ENCODE results near the gene PPIG.
"Not testable (repeated sequence)": the region's sequence is repeated elsewhere in the genome, so short reads cannot be mapped to it uniquely, and the experiment has no call there.

Gene PPIG

GRCh38 chr2:169664978-169665930, 81.1 kb downstream of the PPIG start:
- no peak for DNase-seq (ENCODE audit: low spot score)

DNA sequence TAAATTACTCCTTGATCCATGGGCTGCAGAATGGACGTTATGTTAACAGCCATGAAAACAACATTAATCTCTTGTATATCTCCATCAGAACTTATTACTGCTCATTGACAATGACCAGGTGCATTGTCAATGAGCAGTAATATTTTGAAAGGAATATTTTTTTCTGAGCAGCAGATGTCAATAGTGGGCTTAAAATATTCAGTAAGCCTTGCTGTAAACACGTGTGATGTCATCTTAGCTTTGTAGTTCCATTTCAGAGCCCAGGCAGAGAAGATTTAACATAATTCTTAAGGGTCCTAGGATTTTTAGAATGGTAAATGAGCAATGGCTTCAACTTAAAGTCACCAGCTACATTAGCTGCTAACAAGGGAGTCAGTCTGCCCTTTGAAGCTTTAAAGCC, 83.4 kb downstream of the PPIG start:
- no peak for DNase-seq (ENCODE audit: low spot score)

DNA sequence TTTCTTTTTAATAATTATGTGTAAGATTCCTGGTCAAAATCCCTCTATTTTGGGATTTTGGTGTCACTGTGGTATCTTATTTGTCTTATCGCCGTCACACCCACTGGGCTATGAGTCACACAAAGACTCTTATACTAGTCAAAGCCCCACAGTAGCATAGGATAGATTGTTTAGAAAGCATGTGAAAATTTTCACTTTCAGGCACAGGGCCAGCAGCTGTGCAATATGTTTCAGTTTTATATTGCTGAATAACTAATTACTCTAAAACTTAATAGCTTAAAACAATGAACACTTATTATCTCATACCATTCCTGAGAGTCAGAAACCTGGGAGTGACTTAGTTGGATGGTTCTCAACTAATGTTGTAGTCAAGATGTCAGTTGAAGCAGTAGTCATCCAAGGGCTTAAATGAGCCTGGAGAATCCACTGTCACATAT, 86.1 kb downstream of the PPIG start:
- no peak for DNase-seq (ENCODE audit: low spot score)

GRCh38 chr2:169670937-169671336, 86.8 kb downstream of the PPIG start:
- DNase-seq (ENCODE audit: low spot score) = no peak

DNA sequence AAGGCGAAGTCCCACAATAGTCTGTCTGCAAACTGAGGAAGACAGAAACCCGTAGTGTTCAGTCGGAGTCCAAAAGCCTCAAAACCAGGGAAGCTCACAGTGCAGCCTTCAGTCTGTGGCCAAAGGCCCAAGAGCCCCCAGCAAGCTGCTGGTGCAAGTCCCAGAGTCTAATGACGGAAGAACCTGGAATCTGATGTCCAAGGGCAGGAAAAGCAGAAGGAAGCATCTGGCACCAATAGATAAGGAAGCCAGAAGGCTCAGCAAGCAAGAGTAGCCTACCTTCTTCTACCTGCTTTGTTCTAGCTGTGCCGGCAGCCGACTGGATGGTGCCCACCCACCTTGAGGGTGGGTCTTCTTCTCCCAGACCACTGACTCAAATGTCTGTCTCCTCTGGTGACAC, 88.3 kb downstream of the PPIG start:
- DNase-seq (ENCODE audit: low spot score) = no peak

DNA sequence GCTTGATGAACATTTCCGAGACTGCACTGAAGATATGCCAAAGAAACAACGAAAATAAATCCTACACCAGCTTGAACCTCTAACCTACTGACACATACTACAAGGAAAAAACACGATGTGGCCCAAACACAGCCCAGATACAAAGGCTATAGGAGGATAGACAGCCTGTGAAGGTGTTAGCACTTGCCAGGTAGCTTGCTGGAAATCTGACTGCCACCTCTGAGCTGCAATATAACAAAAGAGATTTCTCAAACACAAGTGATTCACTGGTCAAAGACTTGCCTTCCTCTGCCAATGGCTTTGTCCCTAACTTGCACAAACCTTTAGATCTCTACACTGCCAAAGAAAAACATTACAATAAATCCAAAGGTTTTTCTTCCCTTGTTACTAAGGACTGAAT, 89.0 kb downstream of the PPIG start:
- DNase-seq (ENCODE audit: low spot score) = no peak

- DNase-seq (ENCODE audit: low spot score) = no peak
Observed at GRCh38 chr2:169673921-169674320, 89.8 kb downstream of the PPIG start.

GRCh38 chr2:169676357-169676756, 92.2 kb downstream of the PPIG start:
- no peak for DNase-seq (ENCODE audit: low spot score)

DNA sequence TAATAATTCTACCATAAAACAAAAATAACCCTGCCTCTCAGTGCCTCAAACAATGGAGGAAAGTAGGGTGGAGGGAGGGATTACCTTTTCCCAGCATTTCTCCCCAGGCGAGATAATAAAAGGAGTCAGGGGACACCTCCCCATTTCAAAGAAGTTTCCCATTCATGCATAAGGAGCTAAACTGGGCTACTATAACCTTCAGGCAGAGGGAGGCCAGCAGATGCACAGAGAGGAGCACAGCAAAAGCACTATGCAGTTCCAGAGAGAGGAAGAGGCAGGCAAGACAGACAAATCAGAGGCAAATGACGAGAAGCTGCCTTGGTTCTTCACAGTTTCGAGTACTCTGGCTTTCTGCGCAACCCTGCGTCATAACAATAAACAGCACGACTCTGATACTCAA, 92.7 kb downstream of the PPIG start:
- DNase-seq (ENCODE audit: low spot score) = no peak

DNA sequence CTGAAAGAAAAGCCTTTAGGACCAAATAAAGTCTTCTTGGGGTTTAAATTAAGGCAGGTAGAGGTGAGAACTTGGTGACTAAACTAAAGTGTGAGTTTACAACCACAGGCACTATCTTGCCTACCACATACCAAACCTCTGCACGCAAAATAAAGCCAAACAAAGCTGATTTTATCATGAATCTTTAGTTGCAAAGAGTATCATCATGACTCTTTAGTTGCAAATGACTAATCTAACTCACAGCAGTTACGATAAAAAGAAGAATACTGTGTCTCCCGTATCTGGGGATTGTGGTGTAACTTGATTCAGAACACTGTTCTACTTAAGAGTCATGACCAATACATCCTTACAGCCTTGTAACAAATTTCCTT, 98.9 kb downstream of the PPIG start:
- DNase-seq (ENCODE audit: low spot score) = no peak

DNA sequence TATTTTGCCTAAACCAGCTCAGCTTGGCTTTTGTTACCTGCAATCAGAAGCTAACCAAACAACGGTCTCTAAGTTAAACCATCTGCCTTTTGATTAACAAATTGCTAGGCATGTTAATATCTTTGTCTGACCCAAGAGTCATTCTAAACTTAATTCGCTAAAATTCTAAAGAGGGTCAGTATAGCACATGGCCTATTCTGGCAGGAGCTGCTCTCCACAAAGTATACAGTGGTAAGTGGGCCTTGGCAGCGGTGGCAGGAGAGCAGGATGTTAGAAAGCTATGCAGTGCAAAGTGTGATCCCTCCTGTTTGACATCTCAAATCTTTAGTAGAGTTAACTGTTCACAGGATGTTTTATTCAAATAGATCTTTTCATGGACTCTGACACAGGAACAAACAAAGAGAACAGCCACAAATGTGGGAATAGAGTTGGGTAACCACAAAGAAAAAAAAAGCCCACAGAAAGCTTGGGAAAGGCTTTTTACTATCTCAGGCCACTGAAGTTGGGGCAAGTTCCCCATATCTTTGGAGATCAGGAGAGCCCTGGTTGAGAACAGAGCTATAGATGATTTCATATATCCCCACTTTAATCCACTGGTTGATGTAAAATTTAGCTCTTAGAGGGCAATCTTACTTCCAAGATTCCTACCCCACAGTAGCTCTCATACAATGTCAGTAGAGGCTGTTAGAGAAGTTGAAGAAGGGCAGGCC, 99.4 kb downstream of the PPIG start:
- no peak for DNase-seq (ENCODE audit: low spot score)

- no peak for DNase-seq (ENCODE audit: low spot score)
Observed at GRCh38 chr2:169684135-169684565, 100.0 kb downstream of the PPIG start.

GRCh38 chr2:169684712-169685111, 100.6 kb downstream of the PPIG start:
- not testable (repeated sequence) for DNase-seq (ENCODE audit: low spot score)

GRCh38 chr2:169686825-169687224, 102.7 kb downstream of the PPIG start:
- DNase-seq (ENCODE audit: low spot score) = not testable (repeated sequence)

DNA sequence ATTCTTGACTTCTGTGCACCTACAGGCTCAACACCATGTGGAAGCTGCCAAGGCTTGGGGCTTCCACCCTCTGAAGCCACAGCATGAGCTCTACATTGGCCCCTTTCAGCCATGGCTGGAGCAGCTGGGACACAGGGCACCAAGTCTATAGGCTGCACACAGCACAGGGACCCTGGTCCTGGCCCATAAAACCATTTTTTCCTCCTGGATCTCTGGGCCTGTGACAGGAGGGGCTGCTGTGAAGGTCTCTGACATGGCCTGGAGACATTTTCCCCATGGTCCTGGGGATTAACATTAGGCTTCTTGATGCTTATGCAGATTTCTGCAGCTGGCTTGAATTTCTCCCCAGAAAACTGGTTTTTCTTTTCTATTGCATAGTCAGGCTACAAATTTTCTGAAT, 103.8 kb downstream of the PPIG start:
- DNase-seq (ENCODE audit: low spot score) = not testable (repeated sequence)

DNA sequence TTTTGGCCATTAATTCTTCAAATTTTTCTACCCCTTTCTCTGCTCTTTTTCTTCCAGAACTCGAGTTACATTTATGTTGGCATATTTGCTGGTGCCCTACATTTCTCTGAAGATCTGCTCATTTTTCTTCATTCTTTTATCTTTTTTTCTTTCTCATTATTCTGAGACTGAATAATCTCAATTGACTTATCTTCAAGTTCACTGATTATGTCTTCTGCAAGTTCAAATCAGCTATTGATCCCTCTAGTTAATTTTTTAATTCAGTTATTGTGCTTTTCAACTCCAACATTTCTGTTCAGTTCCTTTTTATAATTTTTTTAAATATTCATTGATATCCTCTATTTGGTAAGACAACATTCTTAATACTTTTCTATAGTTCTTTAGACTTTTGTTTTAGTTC, 106.8 kb downstream of the PPIG start:
- no peak for DNase-seq (ENCODE audit: low spot score)

Data from putamen (tissue), 1 donor.